Muscle layer of duodenum (tissue), 2 donors: Measurements from ENCODE around the gene SHC2.

ENCODE experiments used
- H3K27ac ChIP-seq: one replicate; pipeline ENCODE4 v1.7.0; 2013; ENCODE audit warnings: mild to moderate bottlenecking, low read length
- H3K27me3 ChIP-seq: one replicate; pipeline ENCODE4 v1.7.0; 2013; ENCODE audit warnings: low read depth, mild to moderate bottlenecking, control low read depth, low read length
- H3K36me3 ChIP-seq, 2 donors: one replicate each; pipeline ENCODE4 v1.7.0; 2013; ENCODE audit warnings: low read length in 2 of 2, control low read depth in 1 of 2, mild to moderate bottlenecking in 1 of 2; ENCODE audit not compliant: insufficient read depth in 2 of 2, control insufficient read depth in 1 of 2
- H3K4me1 ChIP-seq, 2 donors: one replicate each; pipeline ENCODE4 v1.7.0; 2013; ENCODE audit warnings: low read length in 2 of 2, mild to moderate bottlenecking in 2 of 2, control low read depth in 1 of 2, moderate library complexity in 1 of 2; ENCODE audit not compliant: insufficient read depth in 2 of 2, control insufficient read depth in 1 of 2
- H3K4me3 ChIP-seq, 2 donors: one replicate each; pipeline ENCODE4 v1.7.0; 2013; ENCODE audit warnings: low read length in 2 of 2, low read depth in 1 of 2, mild to moderate bottlenecking in 1 of 2
- H3K9me3 ChIP-seq, 2 donors: one replicate each; pipeline ENCODE4 v1.7.0; 2013; ENCODE audit warnings: low read length in 2 of 2, control low read depth in 1 of 2, mild to moderate bottlenecking in 1 of 2; ENCODE audit not compliant: control insufficient read depth in 1 of 2
- donor health status: healthy.

The SHC2 gene

GRCh38 chr19:478236-478903, 17.5 kb upstream of the SHC2 start:
- Histone ChIP-seq H3K27ac (no peak overlapping the region), H3K4me3 (no peak overlapping the region), H3K9me3 (peaks cover 0 to 3% of the 10 kb centered on the region in 2 donors), H3K36me3 (no peaks in the 10 kb centered on the region), H3K4me1 (no peaks in the 10 kb centered on the region), H3K27me3 (no peaks in the 10 kb centered on the region)

GRCh38 chr19:475360-475759, 14.5 kb upstream of the SHC2 start:
- H3K36me3 ChIP-seq: no peaks in the 10 kb centered on the region
- H3K9me3 ChIP-seq: no peaks in the 10 kb centered on the region
- no peak overlapping the region for H3K4me3 ChIP-seq
- no peaks in the 10 kb centered on the region for H3K4me1 ChIP-seq
- no peaks in the 10 kb centered on the region for H3K27me3 ChIP-seq
- no peak overlapping the region for H3K27ac ChIP-seq

GRCh38 chr19:474126-475078, 13.6 kb upstream of the SHC2 start:
- H3K27ac ChIP-seq: no peak overlapping the region
- no peak overlapping the region for H3K4me3 ChIP-seq

GRCh38 chr19:472005-472858, 11.4 kb upstream of the SHC2 start:
- H3K27me3 ChIP-seq: no peaks in the 10 kb centered on the region
- no peaks in the 10 kb centered on the region for H3K4me1 ChIP-seq
- no peaks in the 10 kb centered on the region for H3K9me3 ChIP-seq
- no peak overlapping the region for H3K27ac ChIP-seq
- no peaks in the 10 kb centered on the region for H3K36me3 ChIP-seq
- H3K4me3 ChIP-seq: no peak overlapping the region

More at GRCh38 chr19:474126-475078, 13.6 kb upstream of the SHC2 start:
- Histone ChIP-seq H3K36me3 (no peaks in the 10 kb centered on the region), H3K9me3 (no peaks in the 10 kb centered on the region), H3K27me3 (no peaks in the 10 kb centered on the region), H3K4me1 (no peaks in the 10 kb centered on the region)

- Histone ChIP-seq H3K27ac (no peak overlapping the region), H3K36me3 (no peaks in the 10 kb centered on the region), H3K4me3 (no peak overlapping the region), H3K9me3 (no peaks in the 10 kb centered on the region), H3K27me3 (no peaks in the 10 kb centered on the region), H3K4me1 (no peaks in the 10 kb centered on the region)
These were observed 9.9 kb upstream of the SHC2 start for GRCh38 chr19:470701-471100.

- Histone ChIP-seq H3K27me3 (no peaks in the 10 kb centered on the region), H3K27ac (no peak overlapping the region), H3K36me3 (no peaks in the 10 kb centered on the region), H3K4me3 (no peak overlapping the region), H3K9me3 (no peaks in the 10 kb centered on the region), H3K4me1 (no peaks in the 10 kb centered on the region)
These were observed 9.0 kb upstream of the SHC2 start for GRCh38 chr19:469833-470232.

- no peak overlapping the region for H3K4me3 ChIP-seq
- H3K27ac ChIP-seq: no peak overlapping the region
- no peaks in the 10 kb centered on the region for H3K36me3 ChIP-seq
- H3K9me3 ChIP-seq: no peaks in the 10 kb centered on the region
- no peaks in the 10 kb centered on the region for H3K4me1 ChIP-seq
- H3K27me3 ChIP-seq: no peaks in the 10 kb centered on the region
These were observed 7.9 kb upstream of the SHC2 start for GRCh38 chr19:468587-469256.

- H3K9me3 ChIP-seq: no peaks in the 10 kb centered on the region
- H3K4me3 ChIP-seq: no peak overlapping the region
- H3K27ac ChIP-seq: no peak overlapping the region
- H3K27me3 ChIP-seq: no peaks in the 10 kb centered on the region
- H3K36me3 ChIP-seq: no peaks in the 10 kb centered on the region
- no peaks in the 10 kb centered on the region for H3K4me1 ChIP-seq
These were observed 6.7 kb upstream of the SHC2 start for GRCh38 chr19:467554-467953.

- H3K4me1 ChIP-seq: peaks cover 0 to 7% of the 10 kb centered on the region in 2 donors
- no peak overlapping the region for H3K27ac ChIP-seq
- no peaks in the 10 kb centered on the region for H3K9me3 ChIP-seq
- no peak overlapping the region for H3K4me3 ChIP-seq
- no peaks in the 10 kb centered on the region for H3K36me3 ChIP-seq
- no peaks in the 10 kb centered on the region for H3K27me3 ChIP-seq
These were observed 4.4 kb upstream of the SHC2 start for GRCh38 chr19:465056-465816.

- no peaks in the 10 kb centered on the region for H3K9me3 ChIP-seq
- H3K4me3 ChIP-seq: no peak overlapping the region
- no peaks in the 10 kb centered on the region for H3K36me3 ChIP-seq
- H3K27ac ChIP-seq: no peak overlapping the region
- H3K4me1 ChIP-seq: peaks cover 0 to 13% of the 10 kb centered on the region in 2 donors
- H3K27me3 ChIP-seq: no peaks in the 10 kb centered on the region
These were observed 3.3 kb upstream of the SHC2 start for GRCh38 chr19:464208-464545.
